Ectodermal cell (in vitro differentiated cells): ENCODE measurements around the gene MGAT4B.

Experiments
- H3K27ac ChIP-seq: 2 replicates; pipeline ENCODE4 v1.7.0; 2013; ENCODE audit warnings: mild to moderate bottlenecking, low read depth, low read length; ENCODE audit not compliant: insufficient read depth, poor library complexity, severe bottlenecking
- H3K27me3 ChIP-seq: 2 replicates; pipeline ENCODE4 v1.7.0; 2013; ENCODE audit warnings: mild to moderate bottlenecking, low read length; ENCODE audit not compliant: insufficient read depth, control insufficient read depth, poor library complexity, severe bottlenecking
- H3K36me3 ChIP-seq: one replicate; pipeline ENCODE4 v1.7.0; 2013; ENCODE audit warnings: low read length; ENCODE audit not compliant: control insufficient read depth, insufficient read depth
- H3K4me1 ChIP-seq: one replicate; pipeline ENCODE4 v1.7.0; 2013; ENCODE audit warnings: low read length; ENCODE audit not compliant: control insufficient read depth, insufficient read depth
- H3K4me3 ChIP-seq: 2 replicates; pipeline ENCODE4 v1.7.0; 2013; ENCODE audit warnings: low read depth, low read length, control low read depth; ENCODE audit not compliant: insufficient read depth
- H3K9me3 ChIP-seq: 2 replicates; pipeline ENCODE4 v1.7.0; 2013; ENCODE audit warnings: mild to moderate bottlenecking, low read length, moderate library complexity; ENCODE audit not compliant: control insufficient read depth
- WGBS, 2 experiments: methylation state at CpG; one replicate each; pipeline ENCODE4 v1.1.7; 2013; ENCODE audit warnings: missing lambda C conversion rate in 2 of 2; 5-methylcytosine and 5-hydroxymethylcytosine counted together

Gene MGAT4B

GRCh38 chr5:179805529-179806249 is 977 bp downstream of the MGAT4B start:
- WGBS, 2 experiments, result 6 to 8% methylated on average over 65 of the region's 65 CpGs

DNA sequence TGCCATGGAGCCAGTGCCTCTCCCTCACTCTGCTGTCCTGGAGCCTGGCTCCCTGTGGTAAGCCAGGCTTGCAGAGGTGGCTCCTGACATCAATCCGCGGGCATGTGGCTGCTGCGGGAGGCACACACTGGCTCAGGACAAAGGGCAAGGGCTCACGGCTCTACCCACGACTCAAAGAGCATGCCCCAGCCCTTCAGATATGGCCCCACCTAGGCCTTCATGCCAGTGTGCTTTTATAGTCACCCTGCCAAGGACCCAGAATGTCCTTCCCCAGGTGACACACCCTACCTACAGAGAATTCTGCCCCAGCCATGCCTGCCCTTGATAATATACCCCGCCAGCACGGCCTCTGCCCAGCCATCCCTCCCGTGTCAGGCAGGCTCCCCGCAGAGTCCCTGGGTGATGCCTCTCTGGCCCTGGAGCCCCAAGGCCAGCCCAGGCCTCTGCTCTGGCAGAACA is 1.6 kb downstream of the MGAT4B start:
- no peak overlapping the region for H3K27ac ChIP-seq
- whole genome bisulfite sequencing, 2 experiments, result 65 to 67% methylated on average over 9 of the region's 9 CpGs
- H3K4me3 ChIP-seq, result peak overlapping the region; percentile 72
- no peaks in the 10 kb centered on the region for H3K9me3 ChIP-seq
- peaks cover under 1% of the 10 kb centered on the region for H3K36me3 ChIP-seq
- H3K27me3 ChIP-seq, result no peaks in the 10 kb centered on the region
- peaks cover 33% of the 10 kb centered on the region for H3K4me1 ChIP-seq

More at GRCh38 chr5:179805529-179806249, 977 bp downstream of the MGAT4B start:
- Histone ChIP-seq H3K27ac (no peak overlapping the region), H3K4me3 (peak overlapping the region; percentile 72), H3K9me3 (no peaks in the 10 kb centered on the region), H3K27me3 (no peaks in the 10 kb centered on the region), H3K36me3 (no peaks in the 10 kb centered on the region), H3K4me1 (peaks cover 33% of the 10 kb centered on the region)

DNA sequence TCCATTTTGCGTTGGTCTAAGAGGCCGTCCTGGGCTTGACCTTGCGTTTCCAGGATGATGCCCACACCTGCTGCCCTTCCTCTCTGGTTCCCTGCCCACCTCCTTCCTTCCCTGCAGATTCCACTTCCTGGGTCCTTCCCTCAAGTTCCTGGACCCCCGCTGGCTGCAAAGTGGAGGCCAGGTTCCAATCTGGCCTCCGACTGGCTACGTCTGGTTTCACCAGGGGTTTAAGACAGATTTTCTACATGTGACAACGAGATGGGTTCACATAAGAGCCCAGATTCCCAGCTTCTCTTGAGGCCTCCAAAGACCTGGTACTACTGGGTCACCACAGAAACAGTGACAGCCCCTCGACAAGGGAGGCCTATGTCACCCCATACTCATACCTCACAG is 2.1 kb downstream of the MGAT4B start:
- WGBS, 2 experiments, result 94 to 95% methylated on average over 8 of the region's 8 CpGs
- Histone ChIP-seq H3K9me3 (no peaks in the 10 kb centered on the region), H3K4me3 (no peak overlapping the region), H3K27me3 (no peaks in the 10 kb centered on the region), H3K4me1 (peaks cover 33% of the 10 kb centered on the region), H3K27ac (no peak overlapping the region), H3K36me3 (peaks cover 5% of the 10 kb centered on the region)

GRCh38 chr5:179803651-179804554 is 2.8 kb downstream of the MGAT4B start:
- Histone ChIP-seq H3K4me3 (no peak overlapping the region), H3K4me1 (peaks cover 33% of the 10 kb centered on the region), H3K27me3 (no peaks in the 10 kb centered on the region), H3K27ac (no peak overlapping the region), H3K9me3 (no peaks in the 10 kb centered on the region), H3K36me3 (peaks cover 11% of the 10 kb centered on the region)
- WGBS, 2 experiments, result 67 to 69% methylated on average over 18 of the region's 18 CpGs

DNA sequence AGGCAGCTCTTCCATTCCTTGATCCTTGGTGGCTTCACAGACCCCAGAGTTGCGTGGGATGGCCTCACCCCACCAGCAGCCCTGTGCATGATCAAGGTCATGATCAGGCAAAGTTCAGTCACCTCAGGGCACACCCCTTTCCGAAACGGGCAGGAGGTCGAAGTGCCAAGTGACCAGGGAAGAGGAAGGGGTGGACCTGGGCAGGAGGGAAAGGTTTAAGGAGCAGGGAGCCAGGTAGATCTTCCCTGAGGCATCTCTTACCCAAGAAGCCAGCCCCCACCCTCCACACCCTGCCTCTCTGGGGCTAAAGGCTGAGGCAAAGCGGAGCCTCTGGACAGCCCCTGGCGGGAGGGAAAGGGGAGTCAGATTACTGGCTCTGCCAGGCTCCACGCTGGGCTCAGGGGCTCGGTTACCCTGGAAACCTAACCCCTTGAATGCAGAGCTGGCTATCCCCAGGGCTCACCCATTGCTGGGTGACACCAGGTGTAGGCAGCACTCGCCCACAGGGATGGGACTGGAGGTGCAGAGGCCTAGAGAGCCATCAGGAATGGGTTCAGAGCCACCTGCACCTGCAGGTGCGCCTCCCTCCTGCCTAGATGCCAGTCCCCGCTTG is 3.6 kb downstream of the MGAT4B start:
- peaks cover 33% of the 10 kb centered on the region for H3K4me1 ChIP-seq
- no peak overlapping the region for H3K27ac ChIP-seq
- no peaks in the 10 kb centered on the region for H3K9me3 ChIP-seq
- H3K4me3 ChIP-seq, result peak overlapping the region; percentile 0
- 46 to 47% methylated on average over 11 of the region's 11 CpGs for WGBS, 2 experiments
- no peaks in the 10 kb centered on the region for H3K27me3 ChIP-seq
- peaks cover 20% of the 10 kb centered on the region for H3K36me3 ChIP-seq

DNA sequence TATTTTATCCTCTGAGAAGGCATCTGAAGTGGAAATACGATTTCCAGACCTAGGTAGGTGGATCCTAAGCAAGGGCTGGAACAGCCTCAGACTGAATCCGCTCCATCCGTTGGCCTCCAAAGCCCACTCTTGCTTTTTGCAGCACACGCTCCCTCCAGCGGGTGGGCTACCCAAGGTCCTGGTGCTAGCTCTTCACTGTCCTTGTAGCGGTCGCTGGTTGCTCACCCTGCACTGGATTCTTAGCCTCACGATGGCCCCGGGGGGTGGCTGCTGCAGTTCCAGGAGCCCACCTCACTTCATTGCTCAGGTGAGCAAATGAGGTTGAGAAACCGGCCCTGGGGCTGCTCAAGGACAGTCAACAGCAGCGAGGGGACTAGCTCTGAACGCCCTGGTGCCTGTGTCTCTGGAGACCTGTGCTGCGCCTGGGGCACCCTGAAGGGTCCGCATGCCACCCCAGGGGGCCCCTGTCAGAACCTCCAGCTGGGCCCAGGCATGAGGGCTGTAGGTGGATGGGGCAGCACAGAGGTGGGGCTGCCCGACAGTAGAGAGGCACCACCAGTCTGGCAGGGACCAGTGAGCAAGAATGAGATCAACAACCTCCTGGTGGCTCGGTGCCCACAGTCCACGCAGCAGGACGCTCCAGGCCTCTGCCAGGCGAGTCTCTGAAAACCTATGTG is 4.3 kb downstream of the MGAT4B start:
- H3K4me3 ChIP-seq, result no peak overlapping the region
- peaks cover under 1% of the 10 kb centered on the region for H3K27me3 ChIP-seq
- no peak overlapping the region for H3K27ac ChIP-seq
- peaks cover 33% of the 10 kb centered on the region for H3K4me1 ChIP-seq
- H3K9me3 ChIP-seq, result no peaks in the 10 kb centered on the region
- WGBS, 2 experiments, result 91 to 92% methylated on average over 19 of the region's 19 CpGs
- H3K36me3 ChIP-seq, result peaks cover 27% of the 10 kb centered on the region

GRCh38 chr5:179801304-179802206 is 5.1 kb downstream of the MGAT4B start:
- peaks cover 28% of the 10 kb centered on the region for H3K36me3 ChIP-seq
- WGBS, 2 experiments, result 82% methylated on average over 67 of the region's 67 CpGs
- H3K27me3 ChIP-seq, result peaks cover 9% of the 10 kb centered on the region
- peaks cover 33% of the 10 kb centered on the region for H3K4me1 ChIP-seq
- no peak overlapping the region for H3K27ac ChIP-seq
- no peak overlapping the region for H3K4me3 ChIP-seq
- no peaks in the 10 kb centered on the region for H3K9me3 ChIP-seq

GRCh38 chr5:179800696-179801201 is 5.9 kb downstream of the MGAT4B start:
- whole genome bisulfite sequencing, 2 experiments, result 91% methylated on average over 12 of the region's 12 CpGs
- H3K4me3 ChIP-seq, result no peak overlapping the region
- H3K27me3 ChIP-seq, result peaks cover 15% of the 10 kb centered on the region
- H3K36me3 ChIP-seq, result peaks cover 28% of the 10 kb centered on the region
- no peaks in the 10 kb centered on the region for H3K9me3 ChIP-seq
- H3K27ac ChIP-seq, result no peak overlapping the region
- H3K4me1 ChIP-seq, result peaks cover 33% of the 10 kb centered on the region
